ENCODE data around the gene AMMECR1. TPM values are rescaled to one million over a fixed set of nuclear protein-coding genes. Genes with fewer than 3 reads are reported as not detected.

AMMECR1 gene
- total RNA-seq, 1 donor from 2014 or later, result 12.5 TPM

GRCh38 chrX:110213183-110213582 is 104.7 kb downstream of the AMMECR1 start:
- no peak for DNase-seq (ENCODE audit: low read depth)

GRCh38 chrX:110212299-110212698 is 105.6 kb downstream of the AMMECR1 start:
- DNase-seq (ENCODE audit: low read depth), result no peak

GRCh38 chrX:110211340-110211739 is 106.5 kb downstream of the AMMECR1 start:
- DNase-seq (ENCODE audit: low read depth), result no peak

GRCh38 chrX:110210417-110211139 is 107.3 kb downstream of the AMMECR1 start:
- no peak for DNase-seq (ENCODE audit: low read depth)

GRCh38 chrX:110208092-110208491 is 109.8 kb downstream of the AMMECR1 start:
- DNase-seq (ENCODE audit: low read depth), result no peak

GRCh38 chrX:110204986-110205385 is 112.9 kb downstream of the AMMECR1 start:
- DNase-seq (ENCODE audit: low read depth), result peak; percentile 12

GRCh38 chrX:110201799-110202198 is 116.1 kb downstream of the AMMECR1 start:
- no peak for DNase-seq (ENCODE audit: low read depth)

- no peak for DNase-seq (ENCODE audit: low read depth)
Measured at GRCh38 chrX:110194977-110195376, 122.9 kb downstream of the AMMECR1 start.

- no peak for DNase-seq (ENCODE audit: low read depth)
Measured at GRCh38 chrX:110192516-110192915, 125.4 kb downstream of the AMMECR1 start.

GRCh38 chrX:110188701-110189558 is 129.0 kb downstream of the AMMECR1 start:
- peak; percentile 60 for DNase-seq (ENCODE audit: low read depth)

- DNase-seq (ENCODE audit: low read depth), result no peak
Measured at GRCh38 chrX:110183314-110183713, 134.6 kb downstream of the AMMECR1 start.

- no peak for DNase-seq (ENCODE audit: low read depth)
Measured at GRCh38 chrX:110182865-110183264, 135.0 kb downstream of the AMMECR1 start.

GRCh38 chrX:110182362-110182761 is 135.5 kb downstream of the AMMECR1 start:
- no peak for DNase-seq (ENCODE audit: low read depth)

GRCh38 chrX:110181459-110182137 is 136.3 kb downstream of the AMMECR1 start:
- no peak for DNase-seq (ENCODE audit: low read depth)

- peak; percentile 8 for DNase-seq (ENCODE audit: low read depth)
Measured at GRCh38 chrX:110180928-110181310, 137.0 kb downstream of the AMMECR1 start.

GRCh38 chrX:110180176-110180927 is 137.5 kb downstream of the AMMECR1 start:
- DNase-seq (ENCODE audit: low read depth), result peak; percentile 17

- no peak for DNase-seq (ENCODE audit: low read depth)
Measured at GRCh38 chrX:110178179-110178865, 139.6 kb downstream of the AMMECR1 start.

GRCh38 chrX:110175696-110176095 is 142.2 kb downstream of the AMMECR1 start:
- DNase-seq (ENCODE audit: low read depth), result no peak

- no peak for DNase-seq (ENCODE audit: low read depth)
Measured at GRCh38 chrX:110175146-110175545, 142.7 kb downstream of the AMMECR1 start.

Measured in myocyte (in vitro differentiated cells).